Lung (tissue), 5 donors: ENCODE measurements around the gene KIAA0408. TPM values are rescaled to one million over a fixed set of nuclear protein-coding genes. Genes with fewer than 3 reads are reported as not detected.

Experiments
- polyA plus RNA-seq, 2 donors: library from polyadenylated mRNA; stranded (reverse); fragments of 200-250 nt; gene quantifications; one replicate each; pipeline ENCODE4 v1.2.1, GENCODE V29; 2013
- small RNA-seq: library from RNA; depleted of rRNA; stranded (forward); fragments of <200 nt; gene quantifications from one replicate; pipeline ENCODE3, GENCODE V24; 2014; ENCODE audit warnings: low replicate concordance
- total RNA-seq, 2 donors: library from RNA; depleted of rRNA in 1 of 2; stranded (reverse); fragments of >200 nt in 1 of 2; gene quantifications; one replicate each; pipeline ENCODE4 v1.2.1, GENCODE V29; 2014 to 2021
- donor health status: Bipolar disorder and iron deficiency.
- donor health status: healthy.
- donor health status: DM: yes; HTN: yes; CAD: no.

The KIAA0408 gene
- total and polyA plus RNA-seq, 4 donors, result 2.9 to 73.0 (median 20.8) TPM

Small RNA genes lying within 50 kb of the gene (small RNA-seq; reads per million reads assigned to genes)
- 0.37 reads per million, percentile 46 among the genes with 10 or more reads in this experiment for gene KIAA0408

Other genes with a start within 250 kb of the KIAA0408 start
- 10 to 100 TPM; 38.9 to 89.4 TPM for gene RNF146, start 192.5 kb downstream of the KIAA0408 start, total RNA-seq
- gene RNF146, start 192.5 kb downstream of the KIAA0408 start, polyA plus RNA-seq, result 10 to 100 TPM; 30.4 to 30.9 TPM
- gene ECHDC1, start 115.8 kb downstream of the KIAA0408 start, total RNA-seq, result 100 to 1,000 TPM in 1 of 2 donors, 10 to 100 TPM in 1; 86.7 to 119 TPM
- gene ECHDC1, start 115.8 kb downstream of the KIAA0408 start, polyA plus RNA-seq, result 10 to 100 TPM; 56.5 to 76.2 TPM
- not detected for gene C6orf58, start 117.8 kb upstream of the KIAA0408 start, total RNA-seq
- under 1 TPM; 0.08 to 0.12 TPM for gene C6orf58, start 117.8 kb upstream of the KIAA0408 start, polyA plus RNA-seq